Liver (tissue), 10 donors: ENCODE data around the gene PLEKHA5. TPM values are rescaled to one million over a fixed set of nuclear protein-coding genes. Genes with fewer than 3 reads are reported as not detected.

Source experiments
- DNase-seq: peaks from one replicate; pipeline ENCODE4 v3.0.0-alpha.2; 2017; ENCODE audit warnings: low spot score
- H3K27ac ChIP-seq, 2 donors: one replicate each; pipeline ENCODE4 v1.7.0; 2013; ENCODE audit warnings: inconsistent platforms in 2 of 2, low read length in 2 of 2, control low read depth in 1 of 2, low read depth in 1 of 2, mild to moderate bottlenecking in 1 of 2
- H3K27me3 ChIP-seq, 4 donors: one replicate each; pipeline versions ENCODE4 v1.6.1 to v1.7.0; 2013; ENCODE audit warnings: low read length in 3 of 4, inconsistent platforms in 1 of 4, mild to moderate bottlenecking in 1 of 4, moderate library complexity in 1 of 4; ENCODE audit not compliant: control insufficient read depth in 4 of 4, insufficient read depth in 4 of 4
- H3K36me3 ChIP-seq, 4 donors: one replicate each; pipeline versions ENCODE4 v1.6.1 to v1.7.0; 2013; ENCODE audit warnings: low read length in 3 of 4, mild to moderate bottlenecking in 3 of 4, low read depth in 1 of 4, moderate library complexity in 1 of 4; ENCODE audit not compliant: control insufficient read depth in 4 of 4, insufficient read depth in 3 of 4
- H3K4me1 ChIP-seq, 4 donors: one replicate each; pipeline versions ENCODE4 v1.6.1 to v1.7.0; 2013; ENCODE audit warnings: low read length in 3 of 4, mild to moderate bottlenecking in 3 of 4, moderate library complexity in 1 of 4; ENCODE audit not compliant: control insufficient read depth in 4 of 4, insufficient read depth in 4 of 4
- H3K4me3 ChIP-seq, 3 donors: one replicate each; pipeline versions ENCODE4 v1.6.1 to v1.7.0; 2013; ENCODE audit warnings: low read length in 3 of 3, control low read depth in 1 of 3, low read depth in 1 of 3, mild to moderate bottlenecking in 1 of 3
- H3K9ac ChIP-seq, 2 donors: one replicate each; pipeline ENCODE4 v1.7.0; 2013; ENCODE audit warnings: low read length in 2 of 2, mild to moderate bottlenecking in 2 of 2, moderate library complexity in 2 of 2, control low read depth in 1 of 2, low read depth in 1 of 2
- H3K9me3 ChIP-seq, 4 donors: one replicate each; pipeline versions ENCODE4 v1.6.1 to v1.7.0; 2013; ENCODE audit warnings: low read length in 3 of 4; ENCODE audit not compliant: control insufficient read depth in 4 of 4
- EGR1 ChIP-seq, 2 donors: IDR thresholded peaks; 2 replicates each; pipeline ENCODE4 v1.6.1; 2016 to 2018; ENCODE audit warnings: antibody characterized with exemption in 2 of 2, low read depth in 2 of 2
- FOXA1 ChIP-seq: IDR thresholded peaks from 2 replicates; pipeline ENCODE4 v1.6.1; 2016; ENCODE audit warnings: antibody characterized with exemption
- HNF4A ChIP-seq, 2 donors: conservative IDR thresholded peaks; 2 replicates each; pipeline ENCODE4 v1.6.1; 2016; ENCODE audit warnings: antibody characterized with exemption in 2 of 2, mild to moderate bottlenecking in 2 of 2
- HNF4G ChIP-seq: IDR thresholded peaks from 2 replicates; pipeline ENCODE4 v1.6.1; 2016; ENCODE audit warnings: antibody characterized with exemption
- JUND ChIP-seq, 2 donors: IDR thresholded peaks; 2 replicates each; pipeline ENCODE4 v1.6.1; 2016; ENCODE audit warnings: antibody characterized with exemption in 2 of 2
- MAX ChIP-seq: IDR thresholded peaks from 2 replicates; pipeline ENCODE4 v1.6.1; 2016; ENCODE audit warnings: antibody characterized with exemption
- NR2F2 ChIP-seq: IDR thresholded peaks from 2 replicates; pipeline ENCODE4 v1.6.1; 2016; ENCODE audit warnings: antibody characterized with exemption
- RAD21 ChIP-seq, 2 donors: IDR thresholded peaks; 2 replicates each; pipeline ENCODE4 v1.6.1; 2016; ENCODE audit warnings: antibody characterized with exemption in 2 of 2, mild to moderate bottlenecking in 2 of 2
- SP1 ChIP-seq: IDR thresholded peaks from 2 replicates; pipeline ENCODE4 v1.6.1; 2018; ENCODE audit warnings: antibody characterized with exemption, mild to moderate bottlenecking
- YY1 ChIP-seq: IDR thresholded peaks from 2 replicates; pipeline ENCODE4 v1.6.1; 2016; ENCODE audit warnings: antibody characterized with exemption, mild to moderate bottlenecking
- ZBTB33 ChIP-seq: IDR thresholded peaks from 2 replicates; pipeline ENCODE4 v1.6.1; 2016; ENCODE audit warnings: antibody characterized with exemption
- WGBS: extraction: QIAGEN DNeasy Blood & Tissue Kit; methylation state at CpG from one replicate; pipeline ENCODE4 v1.1.7; 2013; 5-methylcytosine and 5-hydroxymethylcytosine counted together
- polyA plus RNA-seq, 2 donors: library from polyadenylated mRNA; stranded (reverse) in 1 of 2; unstranded in 1 of 2; fragments of 200-250 nt in 1 of 2; fragments of >200 nt in 1 of 2; fragmentation: Nextera tagmentation in 1 of 2; extraction: Ambion mirVana in 1 of 2; gene quantifications; one replicate each; pipeline versions ENCODE4 v1.2.1 to v1.2.3, GENCODE V29; 2013 to 2015
- small RNA-seq: library from RNA; depleted of rRNA; stranded (forward); fragments of <200 nt; gene quantifications from one replicate; pipeline ENCODE3, GENCODE V24; 2014
- total RNA-seq, 2 donors: library from RNA; depleted of rRNA; stranded (reverse); fragments of >200 nt; gene quantifications; one replicate each; pipeline ENCODE4 v1.2.3, GENCODE V29; 2014
- TF ChIP-seq, protein P1 (sequence below): fragments of 150-350 bp; IDR thresholded peaks from 2 replicates; pipeline ENCODE4 v1.5.1; 2017; ENCODE audit warnings: improper control_type of control experiment, low read depth, low read length; ENCODE audit not compliant: missing input control
- donor health status: healthy.
- donor health status: healthy.
- donor health status: healthy.
- donor health status: healthy.
- donor health status: healthy.

Gene PLEKHA5
- total and polyA plus RNA-seq, 4 donors = 4.6 to 25.5 (median 16.8) TPM

- Histone ChIP-seq H3K27me3 (no peaks in the 10 kb centered on the region), H3K9me3 (no peaks in the 10 kb centered on the region), H3K4me3 (no peak overlapping the region), H3K27ac (no peak overlapping the region), H3K9ac (no peak overlapping the region), H3K4me1 (no peaks in the 10 kb centered on the region), H3K36me3 (no peaks in the 10 kb centered on the region)
- no peak for TF ChIP-seq JUND (IDR thresholded peaks at IDR 0.05)
- TF ChIP-seq, protein P1, sequence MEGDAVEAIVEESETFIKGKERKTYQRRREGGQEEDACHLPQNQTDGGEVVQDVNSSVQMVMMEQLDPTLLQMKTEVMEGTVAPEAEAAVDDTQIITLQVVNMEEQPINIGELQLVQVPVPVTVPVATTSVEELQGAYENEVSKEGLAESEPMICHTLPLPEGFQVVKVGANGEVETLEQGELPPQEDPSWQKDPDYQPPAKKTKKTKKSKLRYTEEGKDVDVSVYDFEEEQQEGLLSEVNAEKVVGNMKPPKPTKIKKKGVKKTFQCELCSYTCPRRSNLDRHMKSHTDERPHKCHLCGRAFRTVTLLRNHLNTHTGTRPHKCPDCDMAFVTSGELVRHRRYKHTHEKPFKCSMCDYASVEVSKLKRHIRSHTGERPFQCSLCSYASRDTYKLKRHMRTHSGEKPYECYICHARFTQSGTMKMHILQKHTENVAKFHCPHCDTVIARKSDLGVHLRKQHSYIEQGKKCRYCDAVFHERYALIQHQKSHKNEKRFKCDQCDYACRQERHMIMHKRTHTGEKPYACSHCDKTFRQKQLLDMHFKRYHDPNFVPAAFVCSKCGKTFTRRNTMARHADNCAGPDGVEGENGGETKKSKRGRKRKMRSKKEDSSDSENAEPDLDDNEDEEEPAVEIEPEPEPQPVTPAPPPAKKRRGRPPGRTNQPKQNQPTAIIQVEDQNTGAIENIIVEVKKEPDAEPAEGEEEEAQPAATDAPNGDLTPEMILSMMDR = no peak
- no peak for TF ChIP-seq SP1
- no peak for TF ChIP-seq EGR1 (IDR thresholded peaks at IDR 0.05; ENCODE audit: low read depth in 2 of 2)
- WGBS = 89% methylated on average over 6 of the region's 6 CpGs
- DNase-seq = no peak
Observed at GRCh38 chr12:19421503-19422282, 292.2 kb downstream of the PLEKHA5 start.

- WGBS = 94% methylated on average over 12 of the region's 12 CpGs
- no peak for DNase-seq
- Histone ChIP-seq H3K9me3 (no peaks in the 10 kb centered on the region), H3K4me3 (no peak overlapping the region), H3K27ac (no peak overlapping the region), H3K27me3 (no peaks in the 10 kb centered on the region), H3K4me1 (no peaks in the 10 kb centered on the region), H3K36me3 (no peaks in the 10 kb centered on the region), H3K9ac (no peak overlapping the region)
- TF ChIP-seq JUND (IDR thresholded peaks at IDR 0.05) (no peak), RAD21 (IDR thresholded peaks at IDR 0.05) (no peak), HNF4G (no peak), NR2F2 (no peak), MAX (no peak), HNF4A (conservative IDR thresholded peaks at IDR 0.05) (no peak), YY1 (no peak), ZBTB33 (no peak), FOXA1 (no peak), EGR1 (IDR thresholded peaks at IDR 0.05; ENCODE audit: low read depth in 2 of 2) (no peak)
- TF ChIP-seq, protein P1 = no peak
Observed at GRCh38 chr12:19423166-19423930, 293.8 kb downstream of the PLEKHA5 start.

Small RNAs within 50 kb of the gene (small RNA-seq; reads per million reads assigned to genes)
- not detected for gene AC091805.2
- gene RN7SL67P = not detected
